GM12801 (cell line): ENCODE results near the gene RAPGEF4.

Experiments
- CTCF ChIP-seq: IDR thresholded peaks from one replicate; pipeline ENCODE4 v1.5.1; 2011; ENCODE audit warnings: control low read depth; ENCODE audit not compliant: insufficient read length; ENCODE audit errors: extremely low read depth

The RAPGEF4 gene

GRCh38 chr2:172817411-172817810 is 81.8 kb downstream of the RAPGEF4 start:
- TF ChIP-seq CTCF, result no peak

GRCh38 chr2:172819943-172820342 is 84.3 kb downstream of the RAPGEF4 start:
- TF ChIP-seq CTCF, result no peak

- no peak for TF ChIP-seq CTCF
These were observed 86.0 kb downstream of the RAPGEF4 start for GRCh38 chr2:172821370-172822338.

- no peak for TF ChIP-seq CTCF
These were observed 86.9 kb downstream of the RAPGEF4 start for GRCh38 chr2:172822585-172822984.

GRCh38 chr2:172823261-172823850 is 87.7 kb downstream of the RAPGEF4 start:
- no peak for TF ChIP-seq CTCF

GRCh38 chr2:172826522-172826921 is 90.9 kb downstream of the RAPGEF4 start:
- no peak for TF ChIP-seq CTCF

GRCh38 chr2:172829229-172829628 is 93.6 kb downstream of the RAPGEF4 start:
- no peak for TF ChIP-seq CTCF
